Neural cell (in vitro differentiated cells): ENCODE results near the gene RFNG. TPM values are rescaled to one million over a fixed set of nuclear protein-coding genes. Genes with fewer than 3 reads are reported as not detected.

ENCODE experiments used
- H2AFZ ChIP-seq: fragments of 200-600, 300-800 bp; sonication (generic), shearing (Covaris generic); 2 replicates; pipeline ENCODE4 v1.6.0; 2014; ENCODE audit warnings: low read depth, mild to moderate bottlenecking, antibody characterized with exemption, low read length, moderate library complexity
- H3F3A ChIP-seq: fragments of 200-600 bp; shearing (Covaris generic); 2 replicates; pipeline ENCODE4 v1.6.1; 2016; ENCODE audit warnings: mild to moderate bottlenecking, moderate library complexity, mixed read lengths, antibody characterized with exemption, low read length; ENCODE audit not compliant: insufficient read depth, poor library complexity, severe bottlenecking
- H3K27ac ChIP-seq: fragments of 200-600, 300-800 bp; sonication (generic), shearing (Covaris generic); 2 replicates; pipeline ENCODE4 v1.5.1; 2014; ENCODE audit warnings: mild to moderate bottlenecking, low read length, moderate library complexity
- H3K27me3 ChIP-seq: fragments of 300-800, 200-600 bp; sonication (generic), shearing (Covaris generic); 2 replicates; pipeline ENCODE4 v1.6.0; 2014; ENCODE audit warnings: mild to moderate bottlenecking, low read depth, low read length, moderate library complexity; ENCODE audit not compliant: insufficient read depth
- H3K36me3 ChIP-seq: fragments of 300-800, 200-600 bp; sonication (generic), shearing (Covaris generic); 2 replicates; pipeline ENCODE4 v1.5.1; 2014; ENCODE audit warnings: mild to moderate bottlenecking, antibody characterized with exemption, low read length, moderate library complexity; ENCODE audit not compliant: insufficient read depth
- H3K4me2 ChIP-seq: fragments of 300-800, 200-600 bp; sonication (generic), shearing (Covaris generic); 2 replicates; pipeline ENCODE4 v1.6.0; 2014; ENCODE audit warnings: mild to moderate bottlenecking, low read length
- H3K4me3 ChIP-seq: fragments of 300-800, 200-600 bp; sonication (generic), shearing (Covaris generic); 2 replicates; pipeline ENCODE4 v1.5.1; 2014; ENCODE audit warnings: mild to moderate bottlenecking, low read length, moderate library complexity
- H3K79me2 ChIP-seq: fragments of 200-600 bp; shearing (Covaris generic); replicated peaks from 2 replicates; pipeline ENCODE4 v1.6.0; 2014; ENCODE audit warnings: mild to moderate bottlenecking, low read length, moderate library complexity; ENCODE audit not compliant: insufficient read depth
- H3K9ac ChIP-seq: fragments of 300-800, 200-600 bp; sonication (generic), shearing (Covaris generic); 2 replicates; pipeline ENCODE4 v1.6.1; 2016; ENCODE audit warnings: mild to moderate bottlenecking, low read length, mixed read lengths
- H3K9me2 ChIP-seq: fragments of 200-600 bp; shearing (Covaris generic); 2 replicates; pipeline ENCODE4 v1.6.1; 2016; ENCODE audit warnings: mild to moderate bottlenecking, low read length, mixed read lengths; ENCODE audit not compliant: insufficient read depth
- H3K9me3 ChIP-seq: fragments of 200-600, 300-800 bp; sonication (generic), shearing (Covaris generic); 2 replicates; pipeline ENCODE4 v1.6.1; 2016; ENCODE audit warnings: mild to moderate bottlenecking, mixed run types, low read length, moderate library complexity, mixed read lengths
- H4K20me1 ChIP-seq: fragments of 200-600 bp; shearing (Covaris generic); 2 replicates; pipeline ENCODE4 v1.6.1; 2016; ENCODE audit warnings: mild to moderate bottlenecking, mixed run types; ENCODE audit not compliant: insufficient read depth
- EP300 ChIP-seq: fragments of 450-650 bp; conservative IDR thresholded peaks from 2 replicates; pipeline ENCODE4 v1.6.1; 2014; ENCODE audit warnings: antibody characterized with exemption, mild to moderate bottlenecking, moderate library complexity; ENCODE audit not compliant: poor library complexity, severe bottlenecking
- EZH2 ChIP-seq: fragments of 200-600, 300-800 bp; shearing (Covaris generic), sonication (generic); IDR thresholded peaks from 2 replicates; pipeline ENCODE4 v1.6.1; 2014; ENCODE audit warnings: antibody characterized with exemption, low read length, borderline replicate concordance, mild to moderate bottlenecking; ENCODE audit not compliant: insufficient read depth, poor library complexity, severe bottlenecking
- MXI1 ChIP-seq: fragments of 450-650 bp; conservative IDR thresholded peaks from 2 replicates; pipeline ENCODE4 v1.6.1; 2014; ENCODE audit warnings: antibody characterized with exemption, mild to moderate bottlenecking; ENCODE audit not compliant: poor library complexity, severe bottlenecking
- POLR2AphosphoS5 ChIP-seq: IDR thresholded peaks from 2 replicates; pipeline ENCODE4 v1.6.1; 2012
- RAD21 ChIP-seq: fragments of 450-650 bp; conservative IDR thresholded peaks from 2 replicates; pipeline ENCODE4 v1.6.1; 2014; ENCODE audit warnings: antibody characterized with exemption, mild to moderate bottlenecking, moderate library complexity
- SMC3 ChIP-seq: fragments of 450-650 bp; conservative IDR thresholded peaks from 2 replicates; pipeline ENCODE4 v1.6.1; 2014; ENCODE audit warnings: antibody characterized with exemption, mild to moderate bottlenecking, moderate library complexity; ENCODE audit not compliant: poor library complexity
- TAF1 ChIP-seq: IDR thresholded peaks from 2 replicates; pipeline ENCODE4 v1.6.1; 2012; ENCODE audit warnings: low read depth
- polyA plus RNA-seq: library from polyadenylated mRNA; depleted of rRNA; stranded (reverse); fragments of >200 nt; gene quantifications from 2 replicates; pipeline ENCODE4 v1.2.3, GENCODE V29; 2014
- TF ChIP-seq, protein P1 (sequence below): IDR thresholded peaks from 2 replicates; pipeline ENCODE4 v1.6.1; 2012; ENCODE audit warnings: borderline replicate concordance
- TF ChIP-seq, protein P2 (sequence below): fragments of 450-650 bp; IDR thresholded peaks from 2 replicates; pipeline ENCODE4 v1.5.1; 2014; ENCODE audit warnings: antibody characterized with exemption, mild to moderate bottlenecking, moderate library complexity; ENCODE audit not compliant: poor library complexity, severe bottlenecking

The RFNG gene
- polyA plus RNA-seq, 1 donor from 2014 or later, result 176 TPM

DNA sequence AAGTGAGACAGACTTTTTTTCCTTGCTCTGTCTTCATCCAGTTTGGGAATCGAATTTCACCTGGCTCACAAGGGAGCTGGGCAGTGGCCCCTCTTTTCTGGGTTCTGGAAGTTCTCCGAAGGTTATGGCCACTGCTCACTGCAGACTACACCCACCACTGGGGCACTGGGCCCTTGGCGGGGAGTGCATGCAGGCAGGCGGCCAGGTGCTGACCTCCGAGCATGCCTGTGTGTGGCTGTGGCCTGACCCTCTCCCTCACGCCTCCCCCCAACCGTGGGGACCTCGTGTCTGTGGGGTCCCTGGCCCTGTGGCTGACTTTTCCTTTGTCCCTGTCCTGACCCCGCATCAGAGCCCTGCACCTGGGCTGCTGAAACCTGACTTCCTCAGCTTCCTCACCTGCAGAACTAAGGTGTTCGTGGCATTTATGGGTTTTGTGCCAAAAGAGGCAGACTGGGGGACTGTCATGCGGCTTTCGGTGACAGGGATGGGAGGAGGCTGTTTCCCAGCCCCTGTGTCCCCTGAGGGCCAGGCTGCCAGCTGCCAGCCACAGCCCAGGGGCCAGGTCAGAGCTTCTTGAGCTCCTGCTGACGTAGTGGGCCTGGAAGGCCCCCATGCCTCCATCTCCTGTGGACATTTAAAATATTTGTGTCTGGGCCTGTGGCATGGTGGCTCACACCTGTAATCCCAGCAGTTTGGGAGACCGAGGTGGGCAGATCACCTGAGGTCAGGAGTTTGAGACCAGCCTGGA is 52.7 kb downstream of the RFNG start:
- Histone ChIP-seq H3K4me3 (no peak overlapping the region), H3K9ac (no peak overlapping the region), H3K9me3 (no peaks in the 10 kb centered on the region), H2AFZ (no peak overlapping the region), H3K4me2 (no peak overlapping the region), H3K79me2 (no peaks in the 10 kb centered on the region), H3K36me3 (no peaks in the 10 kb centered on the region), H4K20me1 (no peaks in the 10 kb centered on the region), H3K9me2 (no peaks in the 10 kb centered on the region), H3F3A (no peaks in the 10 kb centered on the region), H3K27me3 (no peaks in the 10 kb centered on the region), H3K27ac (no peak overlapping the region)
- TF ChIP-seq EZH2 (no peak), TAF1 (no peak), MXI1 (no peak), POLR2AphosphoS5 (no peak), SMC3 (no peak), EP300 (no peak), RAD21 (no peak)
- TF ChIP-seq, protein P1, sequence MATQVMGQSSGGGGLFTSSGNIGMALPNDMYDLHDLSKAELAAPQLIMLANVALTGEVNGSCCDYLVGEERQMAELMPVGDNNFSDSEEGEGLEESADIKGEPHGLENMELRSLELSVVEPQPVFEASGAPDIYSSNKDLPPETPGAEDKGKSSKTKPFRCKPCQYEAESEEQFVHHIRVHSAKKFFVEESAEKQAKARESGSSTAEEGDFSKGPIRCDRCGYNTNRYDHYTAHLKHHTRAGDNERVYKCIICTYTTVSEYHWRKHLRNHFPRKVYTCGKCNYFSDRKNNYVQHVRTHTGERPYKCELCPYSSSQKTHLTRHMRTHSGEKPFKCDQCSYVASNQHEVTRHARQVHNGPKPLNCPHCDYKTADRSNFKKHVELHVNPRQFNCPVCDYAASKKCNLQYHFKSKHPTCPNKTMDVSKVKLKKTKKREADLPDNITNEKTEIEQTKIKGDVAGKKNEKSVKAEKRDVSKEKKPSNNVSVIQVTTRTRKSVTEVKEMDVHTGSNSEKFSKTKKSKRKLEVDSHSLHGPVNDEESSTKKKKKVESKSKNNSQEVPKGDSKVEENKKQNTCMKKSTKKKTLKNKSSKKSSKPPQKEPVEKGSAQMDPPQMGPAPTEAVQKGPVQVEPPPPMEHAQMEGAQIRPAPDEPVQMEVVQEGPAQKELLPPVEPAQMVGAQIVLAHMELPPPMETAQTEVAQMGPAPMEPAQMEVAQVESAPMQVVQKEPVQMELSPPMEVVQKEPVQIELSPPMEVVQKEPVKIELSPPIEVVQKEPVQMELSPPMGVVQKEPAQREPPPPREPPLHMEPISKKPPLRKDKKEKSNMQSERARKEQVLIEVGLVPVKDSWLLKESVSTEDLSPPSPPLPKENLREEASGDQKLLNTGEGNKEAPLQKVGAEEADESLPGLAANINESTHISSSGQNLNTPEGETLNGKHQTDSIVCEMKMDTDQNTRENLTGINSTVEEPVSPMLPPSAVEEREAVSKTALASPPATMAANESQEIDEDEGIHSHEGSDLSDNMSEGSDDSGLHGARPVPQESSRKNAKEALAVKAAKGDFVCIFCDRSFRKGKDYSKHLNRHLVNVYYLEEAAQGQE, result no peak
- TF ChIP-seq, protein P2, sequence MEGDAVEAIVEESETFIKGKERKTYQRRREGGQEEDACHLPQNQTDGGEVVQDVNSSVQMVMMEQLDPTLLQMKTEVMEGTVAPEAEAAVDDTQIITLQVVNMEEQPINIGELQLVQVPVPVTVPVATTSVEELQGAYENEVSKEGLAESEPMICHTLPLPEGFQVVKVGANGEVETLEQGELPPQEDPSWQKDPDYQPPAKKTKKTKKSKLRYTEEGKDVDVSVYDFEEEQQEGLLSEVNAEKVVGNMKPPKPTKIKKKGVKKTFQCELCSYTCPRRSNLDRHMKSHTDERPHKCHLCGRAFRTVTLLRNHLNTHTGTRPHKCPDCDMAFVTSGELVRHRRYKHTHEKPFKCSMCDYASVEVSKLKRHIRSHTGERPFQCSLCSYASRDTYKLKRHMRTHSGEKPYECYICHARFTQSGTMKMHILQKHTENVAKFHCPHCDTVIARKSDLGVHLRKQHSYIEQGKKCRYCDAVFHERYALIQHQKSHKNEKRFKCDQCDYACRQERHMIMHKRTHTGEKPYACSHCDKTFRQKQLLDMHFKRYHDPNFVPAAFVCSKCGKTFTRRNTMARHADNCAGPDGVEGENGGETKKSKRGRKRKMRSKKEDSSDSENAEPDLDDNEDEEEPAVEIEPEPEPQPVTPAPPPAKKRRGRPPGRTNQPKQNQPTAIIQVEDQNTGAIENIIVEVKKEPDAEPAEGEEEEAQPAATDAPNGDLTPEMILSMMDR, result no peak

DNA sequence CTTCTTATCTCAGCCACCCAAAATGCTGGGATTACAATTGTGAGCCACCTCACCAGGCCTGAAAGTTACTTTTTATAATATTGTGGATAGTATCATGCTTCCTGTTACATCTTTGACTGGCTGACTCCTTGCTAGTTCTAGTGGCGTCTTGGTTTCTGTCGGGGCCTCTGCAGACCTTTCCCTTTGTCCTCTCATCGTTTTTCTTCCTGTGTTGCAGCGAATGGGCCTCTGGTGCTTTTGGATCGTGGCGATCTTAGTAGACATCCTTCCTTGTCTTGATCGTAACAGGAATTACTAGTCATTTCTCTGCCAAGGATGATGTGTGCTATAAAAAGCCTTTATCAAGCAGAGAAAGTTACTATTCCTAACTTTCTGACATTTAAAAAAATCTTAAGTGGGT is 53.4 kb downstream of the RFNG start:
- H3K36me3 ChIP-seq, result no peaks in the 10 kb centered on the region
- TF ChIP-seq RAD21, result no peak
- no peak for TF ChIP-seq POLR2AphosphoS5
- TF ChIP-seq MXI1, result no peak
- TF ChIP-seq, protein P1, result no peak
- TF ChIP-seq TAF1, result no peak
- no peak for TF ChIP-seq EZH2
- TF ChIP-seq SMC3, result no peak
- TF ChIP-seq, protein P2, result no peak
- TF ChIP-seq EP300, result no peak
- H3K27ac ChIP-seq, result no peak overlapping the region
- H2AFZ ChIP-seq, result no peak overlapping the region
- H3K4me2 ChIP-seq, result no peak overlapping the region
- no peak overlapping the region for H3K4me3 ChIP-seq
- no peaks in the 10 kb centered on the region for H4K20me1 ChIP-seq
- H3K27me3 ChIP-seq, result no peaks in the 10 kb centered on the region
- no peaks in the 10 kb centered on the region for H3F3A ChIP-seq
- no peaks in the 10 kb centered on the region for H3K9me3 ChIP-seq
- H3K79me2 ChIP-seq, result no peaks in the 10 kb centered on the region
- no peak overlapping the region for H3K9ac ChIP-seq
- no peaks in the 10 kb centered on the region for H3K9me2 ChIP-seq
